Central memory CD4-positive, alpha-beta T cell (primary cell): Measurements from ENCODE around the gene AP1S2.

Experiments
- DNase-seq: peaks from one replicate; pipeline ENCODE4 v3.0.0; 2022

AP1S2 gene

DNA sequence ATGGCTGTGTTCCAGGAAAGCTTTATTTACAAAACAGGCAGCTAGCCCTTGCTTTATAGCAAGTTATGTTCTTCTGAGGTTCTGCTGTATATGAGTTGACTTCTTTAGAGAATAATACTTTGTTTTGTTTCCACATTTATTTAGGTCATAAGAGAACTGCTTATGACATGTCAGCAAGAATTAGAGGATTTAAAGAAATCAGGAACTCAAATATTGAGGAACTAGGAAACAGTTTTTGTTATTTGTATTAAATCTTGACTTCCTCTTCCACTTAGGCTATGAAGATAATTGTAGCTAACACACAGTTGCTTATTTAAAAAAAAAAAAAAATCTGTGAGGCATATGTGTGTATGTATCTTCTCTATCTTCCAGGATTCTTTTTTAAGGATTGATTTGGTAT is 50.0 kb downstream of the AP1S2 start:
- no peak for DNase-seq

DNA sequence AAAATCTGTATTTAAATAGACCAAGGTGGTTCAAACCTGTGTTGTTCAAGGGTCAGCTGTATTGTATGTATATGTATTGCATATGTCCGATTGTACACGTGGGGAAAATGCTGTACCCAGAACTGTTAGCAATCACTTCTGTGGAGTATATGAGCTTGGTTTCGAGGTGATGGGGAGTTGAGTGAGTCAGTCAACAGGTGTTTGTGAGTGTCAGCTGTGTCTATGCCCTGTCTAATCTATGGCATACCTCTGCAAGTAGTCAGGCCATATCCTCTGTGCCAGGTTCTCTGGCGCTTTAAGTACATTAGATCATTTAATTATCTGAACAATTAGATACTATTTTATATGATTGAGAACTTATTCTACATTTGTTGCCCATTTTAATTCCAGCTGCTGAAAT is 56.9 kb downstream of the AP1S2 start:
- no peak for DNase-seq

DNA sequence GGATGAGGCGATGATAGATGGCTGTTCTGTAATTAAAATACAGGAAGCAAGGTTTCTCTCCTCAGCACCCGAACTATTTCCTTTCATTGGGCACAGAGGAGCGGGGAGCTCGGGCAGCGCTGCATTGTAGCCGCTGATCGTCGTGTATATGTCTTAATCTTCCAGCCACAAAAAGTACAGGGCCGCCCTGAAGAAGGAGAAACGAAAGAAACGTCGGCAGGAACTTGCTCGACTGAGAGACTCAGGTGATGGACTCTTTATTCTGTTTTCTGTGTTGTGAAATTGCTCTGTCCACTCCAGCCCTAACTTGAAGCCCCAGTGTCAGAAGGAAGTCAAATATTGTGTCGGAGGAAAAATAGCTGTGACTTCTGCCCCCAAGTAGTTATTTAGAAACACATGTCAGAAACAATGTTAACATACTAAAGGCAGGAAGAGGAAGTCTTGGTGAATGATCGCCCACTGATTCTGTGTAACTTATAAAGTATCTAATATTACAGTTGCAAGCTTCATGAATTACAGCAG is 63.8 kb downstream of the AP1S2 start:
- DNase-seq = no peak

DNA sequence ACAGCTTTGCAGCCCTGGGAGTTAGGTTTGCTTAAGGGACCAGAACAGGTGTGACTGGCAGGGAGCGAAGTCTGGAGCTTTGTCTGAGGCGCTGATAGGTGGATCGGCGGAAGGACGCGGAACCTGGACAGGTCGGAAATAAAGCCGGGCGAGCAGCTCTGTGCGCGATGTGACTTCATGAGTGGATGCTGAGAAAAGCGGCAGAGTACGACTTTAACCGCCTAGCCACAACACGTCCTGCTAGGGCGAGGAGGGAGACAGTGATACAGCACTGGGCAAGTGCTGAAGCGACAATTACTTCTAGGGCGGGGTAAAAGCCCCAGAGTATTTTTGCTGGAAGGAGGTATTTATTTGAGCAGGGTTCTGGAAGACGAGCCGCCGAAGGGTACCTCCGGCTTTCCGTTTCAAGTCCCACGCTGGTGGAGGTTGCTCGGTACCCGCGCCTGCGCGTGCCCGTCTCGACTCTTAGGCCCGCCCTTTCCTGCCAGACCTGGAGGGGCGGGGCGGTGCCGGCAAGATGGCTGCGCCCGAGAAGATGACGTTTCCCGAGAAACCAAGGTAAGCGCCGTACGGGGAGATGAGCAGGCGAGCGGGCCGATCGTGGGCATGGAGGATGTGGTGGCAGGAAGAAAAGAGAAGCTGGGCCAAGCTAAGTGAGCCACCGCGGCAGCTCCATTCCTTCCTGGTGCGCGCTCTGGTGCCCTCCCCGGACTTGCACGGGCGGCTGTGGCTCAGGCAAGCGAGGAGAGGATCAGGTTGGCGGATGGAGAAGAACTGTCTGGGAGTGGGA is 64.4 kb downstream of the AP1S2 start, which contains the start of gene ZRSR2:
ZRSR2 (plus strand) TSS at position 506 of the 790 bp plus-strand sequence; CDS start at position 518, 12 bp downstream.
- DNase-seq = peak; percentile 95

DNA sequence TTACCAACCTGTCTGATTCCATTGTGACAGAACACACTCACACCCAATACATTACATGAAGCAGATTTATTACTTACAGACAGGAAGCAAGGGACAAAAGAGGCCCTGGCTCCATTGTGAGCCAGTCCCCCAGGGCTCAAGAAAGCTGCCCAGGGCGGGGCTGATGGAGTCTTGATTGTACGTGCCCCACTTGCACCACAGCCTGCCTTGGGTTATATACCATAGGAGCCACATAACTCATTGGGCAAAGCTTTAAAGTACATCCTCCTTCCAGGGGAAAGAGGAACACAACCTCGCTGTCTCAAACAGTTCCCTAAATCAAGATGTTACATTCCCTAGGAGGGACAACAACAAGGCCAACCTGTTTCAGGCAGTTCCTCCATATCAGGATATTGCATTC is 67.7 kb downstream of the AP1S2 start:
- DNase-seq = no peak

DNA sequence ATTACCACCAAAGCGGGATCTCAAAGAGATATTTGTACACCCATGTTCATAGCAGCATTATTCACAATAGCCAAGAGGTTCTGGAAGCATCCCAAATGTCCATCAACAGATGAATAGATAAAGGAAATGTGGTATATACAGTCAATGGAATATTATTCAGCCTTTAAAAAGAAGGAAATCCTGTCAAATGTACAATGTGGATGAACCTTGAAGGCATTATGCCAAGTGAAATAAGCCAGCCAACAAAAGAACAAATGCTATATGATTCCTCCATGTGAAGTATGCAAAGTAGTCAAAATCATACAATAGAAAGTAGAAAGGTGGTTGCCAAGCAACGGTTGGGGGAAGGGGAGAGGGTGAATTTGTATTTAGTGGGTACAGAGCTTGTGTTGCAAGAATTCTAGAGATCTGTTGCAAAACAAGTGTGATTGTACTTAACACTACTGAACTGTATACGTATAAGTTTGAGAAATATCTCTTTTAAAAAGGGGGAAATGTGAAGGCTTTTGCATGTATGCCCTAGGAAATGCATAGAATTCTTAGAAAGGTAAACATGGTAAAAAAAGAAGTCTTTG is 69.3 kb downstream of the AP1S2 start:
- DNase-seq = no peak

DNA sequence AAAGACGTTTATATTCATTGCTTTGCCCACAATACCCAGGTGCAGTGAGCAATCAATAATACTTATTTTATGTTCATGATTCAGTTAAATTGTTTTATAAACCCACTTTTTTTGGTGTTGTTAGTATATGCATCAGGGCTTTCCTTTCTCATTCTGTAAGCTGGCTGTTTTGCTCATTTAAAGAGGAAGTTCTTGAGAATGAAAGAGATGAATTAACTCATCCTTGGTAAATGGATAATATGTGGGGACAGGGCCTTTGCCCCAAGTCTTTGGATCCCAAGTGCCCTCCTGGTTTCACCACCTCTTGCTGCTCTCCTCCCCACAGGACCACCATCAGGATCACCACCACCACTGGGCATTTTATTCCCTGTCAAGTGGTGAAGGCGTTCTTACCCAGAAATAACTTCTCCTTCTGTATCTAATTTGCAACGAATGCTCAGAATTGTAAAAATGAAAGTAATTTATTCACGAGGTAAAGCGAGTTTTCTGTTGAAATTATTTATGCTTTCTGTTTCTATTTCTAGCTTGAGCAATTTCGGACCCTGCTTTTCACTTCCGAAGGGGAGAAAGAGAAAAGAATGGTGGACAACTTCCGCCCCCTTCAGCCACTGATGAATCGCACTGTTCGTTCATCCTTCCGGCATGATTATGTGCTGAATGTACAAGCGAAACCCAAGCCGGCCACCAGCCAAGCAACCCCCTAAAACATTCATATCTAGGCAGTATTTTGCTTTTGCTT is 72.5 kb downstream of the AP1S2 start:
- DNase-seq = no peak
